Glutamatergic neuron (in vitro differentiated cells): ENCODE data around the gene TMEM204. TPM values are rescaled to one million over a fixed set of nuclear protein-coding genes. Genes with fewer than 3 reads are reported as not detected.
A peak's percentile ranks its signal among the peaks of the same experiment; 100 is the strongest.

Experiments
- DNase-seq: peaks from one replicate; pipeline ENCODE4 v3.0.0; 2022
- H3K27ac Mint-ChIP-seq: one replicate; pipeline ENCODE4 v1.8.0; 2020; ENCODE audit warnings: mild to moderate bottlenecking, mixed read lengths, inconsistent platforms; ENCODE audit not compliant: unreplicated experiment
- H3K27me3 Mint-ChIP-seq: one replicate; pipeline ENCODE4 v1.8.0; 2020; ENCODE audit warnings: mild to moderate bottlenecking, moderate library complexity, mixed read lengths, inconsistent platforms; ENCODE audit not compliant: unreplicated experiment
- H3K36me3 Mint-ChIP-seq: one replicate; pipeline ENCODE4 v1.8.0; 2020; ENCODE audit warnings: mild to moderate bottlenecking, mixed read lengths, inconsistent platforms; ENCODE audit not compliant: unreplicated experiment
- H3K4me1 Mint-ChIP-seq: one replicate; pipeline ENCODE4 v1.8.0; 2020; ENCODE audit warnings: mild to moderate bottlenecking, low read depth, mixed read lengths, inconsistent platforms; ENCODE audit not compliant: unreplicated experiment
- H3K4me3 Mint-ChIP-seq: one replicate; pipeline ENCODE4 v1.8.0; 2020; ENCODE audit warnings: mild to moderate bottlenecking, mixed read lengths, inconsistent platforms; ENCODE audit not compliant: unreplicated experiment
- H3K9me3 Mint-ChIP-seq: one replicate; pipeline ENCODE4 v1.8.0; 2020; ENCODE audit warnings: mild to moderate bottlenecking, moderate library complexity, mixed read lengths, inconsistent platforms; ENCODE audit not compliant: unreplicated experiment
- total RNA-seq: library from RNA; stranded (reverse); fragmentation: NEBNext Ultra II Directional; extraction: Animal tissue kit (Norgen Biotek cat#: 25700); gene quantifications from one replicate; pipeline ENCODE4 v1.2.1, GENCODE V29; 2021; ENCODE audit not compliant: unreplicated experiment
- TF ChIP-seq, protein P1 (sequence below): fragments of 200-600 bp; sonication (generic); IDR thresholded peaks from one replicate; pipeline ENCODE4 v1.5.0; 2021; ENCODE audit not compliant: partially characterized antibody, unreplicated experiment

Gene TMEM204
- total RNA-seq, 1 donor from 2014 or later, result 0.22 TPM

GRCh38 chr16:1488054-1488601 is 45.3 kb upstream of the TMEM204 start:
- Mint-ChIP-seq H3K4me1 (peaks cover 9% of the 10 kb centered on the region), H3K27me3 (peaks cover 7% of the 10 kb centered on the region), H3K4me3 (no peak overlapping the region), H3K9me3 (peaks cover 5% of the 10 kb centered on the region), H3K36me3 (no peaks in the 10 kb centered on the region), H3K27ac (no peak overlapping the region)
- no peak for DNase-seq
- TF ChIP-seq, protein P1, sequence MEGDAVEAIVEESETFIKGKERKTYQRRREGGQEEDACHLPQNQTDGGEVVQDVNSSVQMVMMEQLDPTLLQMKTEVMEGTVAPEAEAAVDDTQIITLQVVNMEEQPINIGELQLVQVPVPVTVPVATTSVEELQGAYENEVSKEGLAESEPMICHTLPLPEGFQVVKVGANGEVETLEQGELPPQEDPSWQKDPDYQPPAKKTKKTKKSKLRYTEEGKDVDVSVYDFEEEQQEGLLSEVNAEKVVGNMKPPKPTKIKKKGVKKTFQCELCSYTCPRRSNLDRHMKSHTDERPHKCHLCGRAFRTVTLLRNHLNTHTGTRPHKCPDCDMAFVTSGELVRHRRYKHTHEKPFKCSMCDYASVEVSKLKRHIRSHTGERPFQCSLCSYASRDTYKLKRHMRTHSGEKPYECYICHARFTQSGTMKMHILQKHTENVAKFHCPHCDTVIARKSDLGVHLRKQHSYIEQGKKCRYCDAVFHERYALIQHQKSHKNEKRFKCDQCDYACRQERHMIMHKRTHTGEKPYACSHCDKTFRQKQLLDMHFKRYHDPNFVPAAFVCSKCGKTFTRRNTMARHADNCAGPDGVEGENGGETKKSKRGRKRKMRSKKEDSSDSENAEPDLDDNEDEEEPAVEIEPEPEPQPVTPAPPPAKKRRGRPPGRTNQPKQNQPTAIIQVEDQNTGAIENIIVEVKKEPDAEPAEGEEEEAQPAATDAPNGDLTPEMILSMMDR, result no peak

DNA sequence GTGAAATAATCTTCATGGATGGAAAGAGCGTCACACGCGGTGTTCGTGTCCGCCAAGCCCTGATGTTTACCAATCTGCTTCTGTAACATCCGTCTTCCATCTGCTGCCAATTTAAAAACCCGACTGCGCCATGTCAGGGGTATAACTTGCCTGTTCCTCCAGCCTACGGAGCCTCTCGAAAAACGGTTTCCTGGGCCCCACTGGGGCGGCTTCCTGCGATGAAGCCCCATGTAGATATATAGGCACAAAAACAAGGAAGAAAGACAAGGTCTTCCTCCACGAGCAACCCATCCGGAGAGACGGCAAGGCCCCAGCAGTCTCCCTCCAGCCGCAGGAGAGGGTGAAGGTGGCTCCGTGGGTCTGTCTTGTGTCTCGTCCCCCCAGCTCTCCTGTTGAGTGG is 44.8 kb upstream of the TMEM204 start, which contains the start of gene PTX4:
TSS of gene PTX4 (minus strand) at position 326 of the 400 bp plus-strand sequence. CDS start at position 291, 35 bp downstream.
- no peak for DNase-seq
- Mint-ChIP-seq H3K9me3 (peaks cover 5% of the 10 kb centered on the region), H3K4me3 (no peak within 1 kb of the TSS), H3K27ac (no peak within 1 kb of the TSS), H3K36me3 (no peaks in the 10 kb centered on the region), H3K4me1 (peaks cover 9% of the 10 kb centered on the region), H3K27me3 (peaks cover 6% of the 10 kb centered on the region)
- TF ChIP-seq, protein P1, result no peak

DNA sequence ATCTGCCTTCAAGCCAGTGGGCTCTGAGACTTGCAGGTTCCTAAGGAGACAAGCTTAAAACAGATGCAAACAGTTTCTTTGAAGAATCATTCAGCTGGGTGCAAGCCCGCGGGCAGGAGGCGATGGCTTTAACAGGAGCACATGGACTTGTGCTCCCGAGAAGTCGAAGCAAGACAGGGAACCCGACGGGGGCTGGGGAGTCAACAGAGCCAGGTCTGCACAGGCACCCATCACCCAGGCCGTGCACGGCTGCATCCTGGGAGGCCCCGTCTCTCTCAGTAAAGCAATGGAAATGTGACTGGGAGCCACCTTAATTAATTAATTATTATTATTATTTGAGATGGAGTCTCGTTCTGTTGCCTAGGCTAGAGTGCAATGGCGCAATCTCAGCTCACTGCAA is 44.4 kb upstream of the TMEM204 start:
- no peak for DNase-seq
- Mint-ChIP-seq H3K4me3 (no peak overlapping the region), H3K27me3 (peaks cover 6% of the 10 kb centered on the region), H3K36me3 (no peaks in the 10 kb centered on the region), H3K27ac (no peak overlapping the region), H3K4me1 (peaks cover 7% of the 10 kb centered on the region), H3K9me3 (peaks cover 5% of the 10 kb centered on the region)
- TF ChIP-seq, protein P1, result no peak

- no peaks in the 10 kb centered on the region for H3K36me3 Mint-ChIP-seq
- H3K27ac Mint-ChIP-seq, result no peak overlapping the region
- H3K9me3 Mint-ChIP-seq, result peaks cover 9% of the 10 kb centered on the region
- no peak overlapping the region for H3K4me3 Mint-ChIP-seq
- peaks cover 8% of the 10 kb centered on the region for H3K27me3 Mint-ChIP-seq
- H3K4me1 Mint-ChIP-seq, result peaks cover 7% of the 10 kb centered on the region
- DNase-seq, result no peak
- TF ChIP-seq, protein P1, result no peak
Observed at GRCh38 chr16:1491327-1491726, 42.1 kb upstream of the TMEM204 start.

DNA sequence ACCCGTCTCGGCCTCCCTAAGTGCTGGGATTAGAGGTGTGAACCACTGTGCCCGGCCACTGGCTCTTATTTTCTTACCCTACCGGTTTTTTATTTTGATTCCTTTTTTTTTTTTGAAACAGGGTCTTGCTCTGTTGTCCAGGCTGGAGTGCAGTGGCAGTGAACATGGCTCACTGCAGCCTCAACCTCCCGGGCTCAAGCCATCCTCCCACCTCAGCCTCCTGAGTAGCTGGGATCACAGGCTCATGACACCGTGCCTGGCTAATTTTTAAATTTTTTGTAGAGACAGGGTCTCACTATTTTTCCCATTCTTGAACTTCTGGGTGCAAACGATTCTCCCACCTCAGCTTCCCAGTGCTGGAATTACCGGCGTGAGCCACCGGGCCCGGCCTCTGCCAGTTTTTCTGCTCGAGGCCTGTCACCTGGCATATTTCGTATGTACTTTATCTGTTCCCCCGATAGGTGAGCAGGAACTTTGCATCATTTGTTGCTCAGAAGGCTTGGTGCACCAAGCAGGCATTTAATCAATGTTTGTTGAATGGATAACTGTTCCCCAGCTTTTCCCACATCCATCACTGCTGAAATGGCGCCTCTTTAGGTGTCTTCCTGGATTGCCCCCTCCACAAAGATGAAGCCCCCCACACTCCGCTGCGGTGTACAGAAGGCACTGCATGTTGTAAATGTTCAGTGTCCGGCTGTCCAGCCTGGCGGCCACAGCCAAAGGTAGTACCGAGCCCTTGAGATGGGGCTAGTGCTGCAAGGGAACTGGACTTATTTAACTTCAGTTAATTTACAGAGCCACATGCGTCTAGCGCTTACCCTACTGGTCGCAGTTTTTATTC is 41.2 kb upstream of the TMEM204 start:
- peaks cover 8% of the 10 kb centered on the region for H3K27me3 Mint-ChIP-seq
- H3K9me3 Mint-ChIP-seq, result peaks cover 9% of the 10 kb centered on the region
- TF ChIP-seq, protein P1, result no peak
- peaks cover 7% of the 10 kb centered on the region for H3K4me1 Mint-ChIP-seq
- peak overlapping the region; percentile 97 for H3K4me3 Mint-ChIP-seq
- no peak for DNase-seq
- peak overlapping the region; percentile 94 for H3K27ac Mint-ChIP-seq
- no peaks in the 10 kb centered on the region for H3K36me3 Mint-ChIP-seq
